Measurements from ENCODE around the gene BLACAT1.

BLACAT1 gene

GRCh38 chr1:205455581-205456382 lies at the start of gene BLACAT1:
Gene BLACAT1 (minus strand): TSS chr1:205456045.
- no peak for DNase-seq

- no peak for DNase-seq
Measured at GRCh38 chr1:205505076-205505729, 49.4 kb upstream of the BLACAT1 start.

GRCh38 chr1:205504311-205505075 lies 48.6 kb upstream of the BLACAT1 start, which contains the start of gene CDK18:
Gene CDK18 (plus strand): TSS chr1:205504669. CDS start chr1:205523168, 18,499 bp downstream.
- DNase-seq, result peak; percentile 51 to 60

GRCh38 chr1:205502992-205503391 lies 47.1 kb upstream of the BLACAT1 start:
- no peak for DNase-seq

GRCh38 chr1:205502111-205502810 lies 46.4 kb upstream of the BLACAT1 start:
- DNase-seq, result no peak

- no peak for DNase-seq
Measured at GRCh38 chr1:205500240-205501233, 44.7 kb upstream of the BLACAT1 start.

- no peak for DNase-seq
Measured at GRCh38 chr1:205499789-205500188, 43.9 kb upstream of the BLACAT1 start.

GRCh38 chr1:205497351-205497750 lies 41.5 kb upstream of the BLACAT1 start:
- DNase-seq, result no peak

GRCh38 chr1:205496661-205497060 lies 40.8 kb upstream of the BLACAT1 start:
- DNase-seq, result no peak

GRCh38 chr1:205495237-205495823 lies 39.5 kb upstream of the BLACAT1 start:
- DNase-seq, result no peak

- DNase-seq, result no peak
Measured at GRCh38 chr1:205494115-205494514, 38.3 kb upstream of the BLACAT1 start.

GRCh38 chr1:205493241-205494085 lies 37.6 kb upstream of the BLACAT1 start:
- DNase-seq, result peak in 1 of 2 experiments; percentile 14

- DNase-seq, result no peak
Measured at GRCh38 chr1:205492774-205493173, 36.9 kb upstream of the BLACAT1 start.

- no peak for DNase-seq
Measured at GRCh38 chr1:205492201-205492667, 36.4 kb upstream of the BLACAT1 start.

GRCh38 chr1:205491794-205492193 lies 35.9 kb upstream of the BLACAT1 start:
- DNase-seq, result no peak

- peak; percentile 29 to 46 for DNase-seq
Measured at GRCh38 chr1:205488074-205488723, 32.4 kb upstream of the BLACAT1 start.

GRCh38 chr1:205486258-205486657 lies 30.4 kb upstream of the BLACAT1 start:
- no peak for DNase-seq

GRCh38 chr1:205484985-205485967 lies 29.4 kb upstream of the BLACAT1 start:
- peak; percentile 60 to 66 for DNase-seq
